GM19023 (cell line): ENCODE data around the gene PLA2G12B.
"Not testable (repeated sequence)": the region's sequence is repeated elsewhere in the genome, so short reads cannot be mapped to it uniquely, and the experiment has no call there.

Source experiments
- ATAC-seq: cut with Tn5 transposase; IDR thresholded peaks from one replicate; pipeline ENCODE4 v1.9.1; 2021; ENCODE audit warnings: mild to moderate bottlenecking, moderate library complexity; ENCODE audit not compliant: unreplicated experiment

The PLA2G12B gene

DNA sequence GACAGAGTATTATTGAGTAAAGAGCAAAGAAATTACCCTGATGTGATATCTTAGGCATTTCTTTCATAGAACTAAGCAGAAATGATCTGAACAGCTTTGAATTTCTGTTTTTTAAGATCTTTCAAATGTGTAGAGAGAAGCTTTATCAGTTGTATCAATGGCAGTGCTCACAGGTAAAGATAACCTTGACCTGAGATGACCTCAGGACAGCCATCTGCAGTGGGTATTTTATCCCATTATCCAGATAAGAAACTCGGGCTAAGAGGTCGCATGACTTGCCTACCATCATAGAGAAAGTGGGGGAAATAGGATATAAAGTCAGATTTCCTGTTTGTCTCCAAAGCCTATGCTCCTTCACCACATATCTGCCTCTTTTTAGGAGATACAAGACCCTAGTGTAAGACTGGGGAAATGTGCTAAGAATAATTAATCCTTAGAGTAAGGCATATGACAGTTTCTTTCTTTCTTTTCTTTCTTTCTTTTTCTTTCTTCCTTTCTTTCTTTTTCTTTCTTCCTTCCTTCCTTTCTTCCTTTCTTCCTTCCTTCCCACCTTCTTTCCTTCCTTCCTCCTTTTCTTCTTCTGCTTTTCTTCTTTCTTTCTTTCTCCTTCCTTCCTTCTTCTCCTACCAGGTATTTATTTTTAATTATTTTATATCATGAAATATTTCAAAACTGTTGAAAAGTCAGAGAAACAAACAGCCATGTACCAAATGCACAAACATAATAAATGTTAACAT, 10.9 kb downstream of the PLA2G12B start:
- no peak for ATAC-seq

DNA sequence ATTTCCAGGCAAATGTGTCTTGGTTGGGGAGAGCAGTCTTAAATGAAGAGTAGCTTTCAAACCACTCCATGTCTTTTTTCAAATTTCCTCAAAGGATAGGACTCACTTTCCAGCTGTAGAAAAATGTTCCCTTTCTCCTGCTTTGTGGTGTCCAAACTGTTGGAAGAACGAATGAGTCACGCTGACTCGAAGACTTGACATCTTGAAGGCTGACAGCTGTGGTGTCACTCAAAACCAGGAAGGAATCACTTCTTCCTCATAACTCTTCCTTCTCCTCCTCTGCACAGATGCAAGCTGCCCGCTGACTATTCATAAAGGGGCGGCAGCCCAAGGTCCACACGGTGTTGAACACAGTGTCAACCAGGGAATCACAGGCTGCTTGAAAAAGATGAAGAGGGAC, 19.2 kb downstream of the PLA2G12B start:
- ATAC-seq: no peak

DNA sequence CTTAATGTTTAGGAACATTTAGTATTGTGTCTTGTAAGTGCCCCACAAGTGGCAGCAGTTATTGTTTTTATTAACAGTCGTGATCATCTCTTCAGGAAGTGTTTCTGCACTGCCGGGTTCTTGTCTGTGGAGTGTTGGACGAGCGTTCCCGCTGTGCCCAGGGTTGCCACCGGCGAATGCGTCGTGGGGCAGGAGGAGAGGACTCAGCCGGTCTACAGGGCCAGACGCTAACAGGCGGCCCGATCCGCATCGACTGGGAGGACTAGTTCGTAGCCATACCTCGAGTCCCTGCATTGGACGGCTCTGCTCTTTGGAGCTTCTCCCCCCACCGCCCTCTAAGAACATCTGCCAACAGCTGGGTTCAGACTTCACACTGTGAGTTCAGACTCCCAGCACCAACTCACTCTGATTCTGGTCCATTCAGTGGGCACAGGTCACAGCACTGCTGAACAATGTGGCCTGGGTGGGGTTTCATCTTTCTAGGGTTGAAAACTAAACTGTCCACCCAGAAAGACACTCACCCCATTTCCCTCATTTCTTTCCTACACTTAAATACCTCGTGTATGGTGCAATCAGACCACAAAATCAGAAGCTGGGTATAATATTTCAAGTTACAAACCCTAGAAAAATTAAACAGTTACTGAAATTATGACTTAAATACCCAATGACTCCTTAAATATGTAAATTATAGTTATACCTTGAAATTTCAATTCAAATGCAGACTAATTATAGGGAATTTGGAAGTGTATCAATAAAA, 22.2 kb downstream of the PLA2G12B start:
- ATAC-seq: no peak

DNA sequence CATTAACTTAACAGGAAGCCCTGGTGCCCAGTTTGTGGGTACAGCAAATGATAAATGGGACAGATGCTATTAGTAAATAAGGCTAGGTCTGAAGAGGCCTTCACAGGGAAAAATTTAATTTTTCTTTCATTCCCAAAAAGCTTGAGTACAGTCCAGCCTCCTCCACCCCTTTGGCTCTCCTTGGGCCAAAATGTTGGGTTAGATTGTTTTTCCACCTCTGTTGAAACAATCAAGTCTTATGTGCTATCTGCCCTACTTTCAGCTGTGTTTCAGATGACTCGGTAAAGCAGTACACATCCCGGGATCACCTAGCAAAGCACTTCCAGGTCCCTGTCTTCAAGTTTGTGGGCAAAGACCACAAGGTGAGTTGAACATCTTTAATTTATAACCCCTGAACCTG, 24.3 kb downstream of the PLA2G12B start:
- no peak for ATAC-seq

DNA sequence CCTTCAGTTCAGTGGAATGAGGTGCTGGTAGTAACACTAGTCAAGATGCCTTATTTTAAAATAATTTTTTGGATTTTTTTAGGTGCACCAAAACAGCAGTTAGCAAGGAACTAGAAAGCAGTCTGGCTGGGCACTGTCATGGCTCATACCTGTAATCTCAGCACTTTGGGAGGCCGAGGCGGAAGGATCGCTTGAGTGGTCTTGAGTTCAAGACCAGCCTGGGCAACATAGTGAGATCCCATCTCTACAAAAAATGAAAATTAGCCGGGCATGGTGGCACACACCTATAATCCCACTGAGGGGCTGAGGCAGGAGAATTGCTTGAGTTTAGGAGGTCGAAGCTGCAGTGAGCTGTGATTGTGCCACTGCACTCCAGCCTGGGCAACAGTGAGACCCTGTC, 25.8 kb downstream of the PLA2G12B start:
- ATAC-seq: no peak

DNA sequence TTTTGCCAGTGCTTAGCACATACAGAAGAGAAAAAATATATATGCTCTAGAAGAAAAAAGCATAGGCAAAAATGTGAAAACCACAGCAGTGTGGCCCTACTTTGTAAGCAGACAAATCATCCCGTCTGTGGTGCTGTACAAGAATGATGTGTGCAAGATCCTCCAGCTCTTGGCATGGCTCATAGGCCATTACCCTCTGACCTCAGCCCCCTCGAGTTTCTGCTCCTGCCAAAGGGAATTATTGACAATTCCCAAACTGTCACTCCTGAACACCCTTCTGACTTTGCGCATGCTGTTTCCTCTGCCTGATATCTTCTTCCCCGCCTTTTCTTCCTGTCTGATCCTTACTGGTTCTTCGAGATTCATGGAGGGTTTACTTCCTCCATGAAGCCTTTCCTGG, 27.1 kb downstream of the PLA2G12B start:
- ATAC-seq: no peak

DNA sequence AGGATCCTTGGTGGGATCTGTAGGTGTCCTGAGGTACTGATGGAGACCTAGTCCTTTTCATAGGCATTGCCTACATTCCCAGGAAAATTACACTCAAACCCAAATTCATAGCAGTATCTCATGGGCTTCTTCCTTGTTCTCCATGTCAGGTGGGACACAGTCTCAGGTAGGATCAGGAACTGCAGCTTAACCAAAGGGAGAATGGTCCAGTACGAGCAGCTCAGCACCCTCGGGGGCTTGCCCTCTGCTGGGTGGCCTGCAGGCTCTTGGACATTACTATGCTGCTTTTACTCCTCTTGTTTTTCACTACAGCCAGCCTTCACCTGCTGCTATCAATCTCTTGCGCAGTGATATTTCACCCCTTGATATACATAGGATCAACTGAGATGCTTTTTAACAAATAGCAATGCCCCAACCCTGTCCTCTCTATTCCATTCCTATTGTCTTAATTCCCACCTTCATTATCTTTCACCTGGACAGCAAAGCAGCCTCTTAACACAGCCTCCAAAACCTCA, 28.6 kb downstream of the PLA2G12B start:
- no peak for ATAC-seq

DNA sequence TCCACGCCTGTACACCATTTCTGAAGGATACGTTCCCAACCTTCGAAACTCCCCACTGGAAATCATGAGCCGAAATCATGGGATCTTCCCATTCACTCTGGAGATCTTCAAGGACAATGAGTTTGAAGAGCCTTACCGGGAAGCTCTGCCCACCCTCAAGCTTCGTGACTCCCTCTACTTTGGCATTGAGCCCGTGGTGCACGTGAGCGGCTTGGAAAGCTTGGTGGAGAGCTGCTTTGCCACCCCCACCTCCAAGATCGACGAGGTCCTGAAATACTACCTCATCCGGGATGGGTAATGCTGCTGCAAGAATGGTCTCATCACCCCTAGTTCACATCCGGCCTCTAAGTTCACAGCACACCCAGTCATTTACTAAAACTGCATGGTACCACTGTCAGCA, 30.3 kb downstream of the PLA2G12B start:
- ATAC-seq: no peak

DNA sequence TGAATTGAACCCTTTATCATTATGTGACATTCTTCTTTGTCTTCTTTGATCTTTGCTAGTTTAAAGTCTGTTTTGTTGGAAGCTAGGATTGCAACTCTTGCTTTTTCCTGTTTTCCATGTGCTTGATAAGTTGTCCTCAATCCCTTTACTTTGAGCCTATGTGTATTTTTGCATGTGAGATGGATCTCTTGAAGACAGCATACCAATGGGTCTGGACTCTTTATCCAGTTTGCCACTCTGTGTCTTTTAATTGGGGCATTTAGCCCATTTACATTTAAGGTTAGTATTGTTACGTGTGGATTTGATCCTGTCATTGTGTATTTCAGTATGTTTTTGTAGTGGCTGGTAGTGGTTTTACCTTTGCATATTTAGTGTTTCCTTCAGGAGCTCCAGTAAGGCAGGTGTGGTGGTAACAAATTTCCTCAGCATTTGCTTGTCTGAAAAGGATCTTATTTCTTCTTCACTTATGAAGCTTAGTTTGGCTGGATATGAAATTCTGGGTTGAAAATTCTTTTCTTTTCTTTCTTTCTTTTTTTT, 33.4 kb downstream of the PLA2G12B start:
- not testable (repeated sequence) for ATAC-seq

DNA sequence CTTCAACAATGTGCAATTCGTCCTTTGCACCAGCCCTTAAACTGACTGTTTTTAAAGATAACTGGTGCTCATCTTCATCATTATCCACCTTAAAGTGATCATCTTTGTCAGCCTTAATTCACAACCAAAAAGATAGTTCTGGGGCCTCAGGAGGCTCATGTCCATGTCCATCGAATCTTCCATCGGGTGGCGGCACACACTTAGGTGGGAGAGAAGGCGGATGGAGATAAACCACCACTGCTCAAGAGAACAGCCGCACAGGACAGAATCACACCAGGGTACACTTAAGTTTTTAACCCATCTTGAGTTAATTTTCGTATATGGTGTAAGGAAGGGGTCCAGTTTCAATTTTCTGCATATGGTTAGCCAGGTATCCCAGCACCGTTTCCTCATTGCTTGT, 36.3 kb downstream of the PLA2G12B start:
- ATAC-seq: no peak

DNA sequence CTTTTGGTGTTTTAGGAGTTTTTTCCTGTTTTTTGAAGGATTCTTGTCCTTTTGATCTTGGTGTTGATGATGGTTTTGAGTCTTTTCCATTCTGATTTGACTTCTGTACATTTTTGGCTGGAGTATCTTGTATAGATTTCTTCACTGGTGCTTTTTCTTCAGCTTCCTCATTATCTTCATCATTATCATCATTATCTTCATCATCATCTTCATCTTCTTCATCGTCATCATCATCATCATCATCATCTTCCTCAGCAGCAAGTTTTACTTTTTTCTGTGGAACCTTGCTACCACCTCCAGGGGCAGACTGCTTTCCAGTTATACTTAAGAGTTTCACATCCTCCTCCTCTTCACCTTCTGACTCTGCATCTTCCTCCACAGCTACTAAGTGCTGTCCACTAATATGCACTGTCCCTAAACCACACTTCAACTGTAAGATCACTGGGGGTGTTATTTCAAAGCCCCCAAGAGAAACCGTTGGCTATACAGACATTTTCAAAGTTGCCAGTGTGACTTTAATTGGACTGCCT, 36.7 kb downstream of the PLA2G12B start:
- not testable (repeated sequence) for ATAC-seq

DNA sequence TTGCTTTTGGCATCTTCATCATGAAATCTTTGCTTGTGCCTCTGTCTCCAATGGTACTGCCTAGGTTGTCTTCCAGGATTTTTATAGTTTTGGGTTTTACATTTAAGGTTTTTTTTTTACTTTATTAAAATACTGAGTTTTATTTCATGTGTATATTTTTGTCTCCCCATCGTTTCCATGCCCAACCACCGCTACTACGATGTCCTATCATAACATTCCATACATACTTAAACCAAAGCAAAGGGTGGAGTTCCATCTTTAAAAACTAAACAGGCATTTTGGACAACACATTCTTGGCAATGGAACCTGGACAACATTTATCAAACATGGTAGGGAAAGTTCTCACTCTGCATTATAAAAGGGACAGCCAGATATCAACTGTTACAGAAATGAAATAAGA, 37.4 kb downstream of the PLA2G12B start:
- not testable (repeated sequence) for ATAC-seq

DNA sequence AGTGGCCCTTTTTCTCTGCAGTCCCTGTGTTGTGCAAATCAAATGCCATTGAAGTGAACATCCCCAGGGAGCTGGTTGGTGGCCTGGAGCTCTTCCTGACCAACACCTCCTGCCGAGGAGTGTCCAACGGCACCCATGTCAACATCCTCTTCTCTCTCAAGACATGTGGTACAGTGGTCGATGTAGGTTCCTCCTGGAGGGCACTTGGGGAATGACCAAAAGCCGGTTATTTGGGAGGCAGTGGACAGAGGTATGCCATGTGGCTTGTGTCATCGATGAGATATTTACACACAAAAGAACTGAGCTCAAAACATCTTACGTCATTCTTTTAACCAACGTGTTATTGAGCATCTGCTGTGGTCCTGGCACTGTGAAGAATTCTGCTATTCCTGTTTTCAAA, 41.3 kb downstream of the PLA2G12B start:
- no peak for ATAC-seq

DNA sequence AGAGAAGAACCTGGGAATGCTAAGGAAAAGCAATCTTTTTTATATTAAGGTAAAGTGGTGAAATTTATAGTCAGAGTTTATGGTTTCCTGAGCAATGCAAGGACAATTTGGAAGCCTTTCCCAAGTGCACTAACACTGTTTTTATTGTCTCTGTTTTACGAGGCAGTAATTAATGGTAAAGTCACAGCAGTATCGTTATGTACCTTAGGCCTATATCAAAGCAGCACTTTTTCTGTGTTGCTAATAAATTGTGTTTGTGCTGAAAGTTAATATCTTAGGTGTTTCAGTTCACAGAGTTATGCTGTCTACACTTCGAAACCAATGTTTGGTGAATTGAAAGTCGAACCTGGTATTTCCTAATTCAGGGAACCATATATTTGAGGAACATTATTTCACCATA, 41.9 kb downstream of the PLA2G12B start:
- ATAC-seq: no peak

DNA sequence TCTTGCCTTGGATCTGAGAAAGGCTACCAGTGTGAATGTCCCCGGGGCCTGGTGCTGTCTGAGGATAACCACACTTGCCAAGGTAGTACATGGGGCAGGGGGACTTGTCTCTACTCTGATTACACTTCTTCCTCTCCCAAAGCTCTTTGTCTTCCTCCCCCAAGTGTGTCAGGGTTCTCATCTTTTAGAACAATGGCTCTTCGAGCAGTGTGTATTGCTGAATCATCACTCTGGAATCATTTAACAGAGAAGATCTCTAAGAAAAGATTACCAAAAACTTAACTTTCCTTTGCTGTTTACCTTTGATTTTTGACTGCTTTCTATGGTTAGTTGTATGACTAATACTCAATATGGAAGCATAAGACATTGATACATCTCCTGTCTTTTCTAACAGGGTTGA, 42.8 kb downstream of the PLA2G12B start:
- ATAC-seq: no peak

DNA sequence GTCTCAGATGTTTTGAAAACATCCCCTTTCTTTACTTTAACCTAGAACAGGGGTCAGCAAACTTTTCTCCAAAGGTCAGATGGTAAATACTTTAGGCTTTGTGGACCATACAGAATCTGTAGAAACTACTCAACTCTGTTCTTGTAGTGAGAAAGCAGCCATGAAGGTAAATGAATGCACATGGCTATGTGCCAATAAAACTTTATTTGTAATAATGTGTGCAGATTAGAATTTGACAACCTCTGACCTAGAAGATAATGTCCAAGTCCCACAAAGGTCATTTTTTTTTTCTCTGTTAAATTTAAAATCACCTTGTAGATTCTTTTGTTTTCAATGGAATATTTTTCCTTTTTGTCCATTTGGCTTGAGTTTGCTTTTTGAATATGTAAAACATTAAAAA, 43.9 kb downstream of the PLA2G12B start:
- ATAC-seq: no peak

DNA sequence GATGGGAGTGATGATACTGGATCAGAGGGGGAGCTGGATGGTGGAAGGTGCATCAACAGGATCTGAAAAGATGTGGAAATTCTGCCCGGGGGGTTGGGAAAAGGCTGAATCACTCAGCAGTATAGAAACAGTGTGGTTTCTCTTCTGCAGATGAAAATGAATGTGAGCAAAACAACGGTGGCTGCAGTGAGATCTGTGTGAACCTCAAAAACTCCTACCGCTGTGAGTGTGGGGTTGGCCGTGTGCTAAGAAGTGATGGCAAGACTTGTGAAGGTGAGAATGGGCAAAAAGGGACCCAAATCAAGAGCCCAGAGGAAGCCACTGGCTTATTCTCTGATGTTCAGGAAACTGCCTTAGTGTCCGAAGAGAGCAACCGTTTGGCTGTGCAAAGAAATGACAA, 48.2 kb downstream of the PLA2G12B start:
- no peak for ATAC-seq

DNA sequence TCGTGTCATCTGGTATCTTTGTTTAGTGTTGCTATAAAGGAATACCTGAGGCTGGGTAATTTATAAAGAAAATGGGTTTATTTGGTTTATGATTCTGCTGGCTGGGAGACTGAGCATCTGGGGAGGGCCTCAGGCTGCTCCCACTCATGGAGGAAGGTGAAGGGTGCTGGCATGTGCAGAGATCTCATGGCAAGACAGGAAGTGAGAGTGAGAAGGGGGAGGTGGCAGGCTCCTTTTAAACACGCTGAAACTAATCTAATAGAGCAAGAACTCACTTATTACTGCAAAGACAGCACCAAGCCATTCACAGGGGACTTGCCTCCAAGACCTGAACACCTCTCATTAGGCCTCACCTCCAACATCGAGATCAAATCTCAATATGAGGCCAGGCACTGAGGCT, 49.8 kb downstream of the PLA2G12B start:
- ATAC-seq: no peak

DNA sequence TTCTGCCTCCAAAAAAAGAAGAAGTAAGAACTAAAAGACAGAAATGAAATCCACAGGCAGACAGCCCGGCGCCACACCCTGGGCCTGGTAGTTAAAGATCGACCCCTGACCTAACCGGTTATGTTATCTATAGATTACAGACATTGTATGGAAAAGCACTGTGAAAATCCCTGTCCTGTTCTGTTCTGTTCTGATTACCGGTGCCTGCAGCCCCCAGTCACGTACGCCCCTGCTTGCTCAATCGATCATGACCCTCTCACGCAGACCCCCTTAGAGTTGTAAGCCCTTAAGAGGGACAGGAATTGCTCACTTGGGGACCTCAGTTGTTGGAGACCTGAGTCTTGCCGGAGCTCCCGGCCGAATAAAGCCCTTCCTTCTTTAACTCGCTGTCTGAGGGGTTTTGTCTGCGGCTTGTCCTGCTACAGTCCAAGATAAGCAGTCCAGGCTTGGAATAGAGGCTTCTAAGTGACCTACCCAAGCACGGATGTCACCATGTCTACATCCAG, 50.6 kb downstream of the PLA2G12B start:
- ATAC-seq: not testable (repeated sequence)

DNA sequence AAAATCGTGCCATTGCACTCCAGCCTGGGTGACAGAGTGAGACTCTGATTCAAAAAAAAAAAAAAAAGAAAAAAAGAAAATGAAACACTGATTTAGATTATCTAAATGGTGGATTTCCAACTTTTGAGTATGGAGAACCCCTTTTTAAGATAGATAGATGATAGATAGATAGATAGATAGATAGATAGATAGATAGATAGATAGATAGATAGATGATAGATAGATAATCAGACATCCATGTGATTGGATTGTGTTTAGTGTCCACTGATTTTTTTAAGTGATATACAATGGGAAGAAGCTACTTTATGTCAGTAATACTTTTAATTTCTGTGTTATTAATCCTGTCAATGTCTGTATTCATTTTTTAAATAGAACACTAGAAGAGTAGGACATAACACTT, 55.1 kb downstream of the PLA2G12B start:
- ATAC-seq: no peak

DNA sequence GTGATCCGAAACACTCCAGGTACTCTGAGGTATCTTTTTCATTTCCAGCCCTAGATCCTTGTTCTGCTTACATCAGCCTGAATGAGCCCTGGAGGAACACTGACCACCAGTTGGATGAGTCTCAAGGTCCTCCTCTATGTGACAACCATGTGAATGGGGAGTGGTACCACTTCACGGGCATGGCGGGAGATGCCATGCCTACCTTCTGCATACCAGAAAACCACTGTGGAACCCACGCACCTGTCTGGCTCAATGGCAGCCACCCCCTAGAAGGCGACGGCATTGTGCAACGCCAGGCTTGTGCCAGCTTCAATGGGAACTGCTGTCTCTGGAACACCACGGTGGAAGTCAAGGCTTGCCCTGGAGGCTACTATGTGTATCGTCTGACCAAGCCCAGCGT, 56.0 kb downstream of the PLA2G12B start:
- ATAC-seq: no peak
